ENCODE measurements around the gene SSBP2.

GRCh38 chr5:81517462-81517861 lies 233.4 kb downstream of the SSBP2 start:
- TF ChIP-seq POLR2AphosphoS5 (IDR thresholded peaks at IDR 0.05; ENCODE audit: insufficient read depth, low read depth, low read length) = no peak
- TF ChIP-seq CTCF (IDR thresholded peaks at IDR 0.05; ENCODE audit: extremely low read depth in 1 of 2, insufficient read depth in 1 of 2, low read depth in 1 of 2, low read length in 2 of 2) = no peak
- TF ChIP-seq JUN (IDR thresholded peaks at IDR 0.05; ENCODE audit: borderline replicate concordance, insufficient read depth, insufficient read length, low read depth) = no peak
- TF ChIP-seq EZH2 (IDR thresholded peaks at IDR 0.05; ENCODE audit: borderline replicate concordance, low read depth, low read length, severe bottlenecking) = no peak
